Measurements from ENCODE around the gene LRRC36. TPM values are rescaled to one million over a fixed set of nuclear protein-coding genes. Genes with fewer than 3 reads are reported as not detected.
A peak's percentile ranks its signal among the peaks of the same experiment; 100 is the strongest.

Gene LRRC36
- polyA plus RNA-seq, 6 donors from 2014 or later, result 0.48 TPM; not detected in 5

DNA sequence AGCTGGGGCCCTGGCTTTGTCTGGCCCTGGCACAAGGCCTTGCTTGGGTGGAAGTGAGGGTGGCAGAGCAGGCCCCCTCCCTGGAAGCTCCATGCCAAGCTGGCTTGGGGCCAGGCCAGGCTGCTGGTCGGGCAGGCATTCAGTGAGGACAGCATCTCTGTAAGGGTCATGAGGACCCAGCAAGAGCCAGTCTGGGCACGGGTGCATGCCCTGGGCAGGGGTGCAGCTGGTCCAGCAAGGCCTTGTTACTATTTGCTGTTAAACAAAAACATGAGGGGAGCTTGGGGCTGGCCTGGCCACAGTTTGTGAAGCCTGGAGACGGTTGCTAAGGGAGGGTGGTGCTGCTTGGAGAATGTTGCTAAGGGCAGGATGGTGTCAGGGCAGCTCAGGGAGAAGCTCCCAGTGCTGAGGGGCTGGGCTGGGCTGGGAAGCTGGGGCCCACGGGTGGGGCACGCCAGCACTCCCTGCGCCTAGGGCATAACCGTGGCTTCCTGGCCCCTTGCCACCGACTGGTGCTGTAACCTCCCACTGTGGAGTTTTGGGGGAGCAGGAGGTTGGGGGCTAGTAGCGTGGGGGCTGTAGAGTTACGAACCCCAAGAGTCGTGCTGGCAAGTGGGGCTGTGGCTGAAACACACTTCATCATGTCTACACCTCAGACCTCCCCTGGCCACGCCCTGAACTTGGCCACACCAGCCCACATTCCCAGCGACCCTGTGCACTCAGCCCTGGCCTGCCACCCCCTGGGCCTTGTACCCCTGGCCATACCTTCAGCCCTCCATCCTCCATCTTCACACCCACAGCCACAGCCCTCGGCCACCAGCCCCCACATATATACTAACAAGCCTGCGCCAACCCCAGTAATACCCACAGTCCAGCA is 65.0 kb downstream of the LRRC36 start:
- Mint-ChIP-seq H3K4me3 (peak overlapping the region in 7 of 8 donors; percentile 15 to 76 (median 42)), H3K27me3 (peaks cover 16 to 56% (median 41%) of the 10 kb centered on the region in 3 donors), H3K36me3 (no peaks in the 10 kb centered on the region), H3K4me1 (peaks cover 22 to 35% (median 33%) of the 10 kb centered on the region in 3 donors), H3K27ac (peak overlapping the region in 4 of 6 donors; percentile 33 to 71 (median 42)), H3K9me3 (no peaks in the 10 kb centered on the region)
- DNase-seq (no peak), ATAC-seq (ENCODE audit: low read depth in 2 of 2) (no peak)

- Mint-ChIP-seq H3K4me1 (peaks cover 22 to 35% (median 33%) of the 10 kb centered on the region in 3 donors), H3K4me3 (peak overlapping the region in 6 of 8 donors; percentile 25 to 87 (median 47)), H3K9me3 (no peaks in the 10 kb centered on the region), H3K27me3 (peaks cover 16 to 56% (median 41%) of the 10 kb centered on the region in 3 donors), H3K36me3 (no peaks in the 10 kb centered on the region), H3K27ac (peak overlapping the region in 2 of 6 donors; percentile 48 to 71)
- DNase-seq (no peak), ATAC-seq (ENCODE audit: low read depth in 2 of 2) (no peak)
Measured at GRCh38 chr16:67392301-67393059, 65.9 kb downstream of the LRRC36 start.

DNA sequence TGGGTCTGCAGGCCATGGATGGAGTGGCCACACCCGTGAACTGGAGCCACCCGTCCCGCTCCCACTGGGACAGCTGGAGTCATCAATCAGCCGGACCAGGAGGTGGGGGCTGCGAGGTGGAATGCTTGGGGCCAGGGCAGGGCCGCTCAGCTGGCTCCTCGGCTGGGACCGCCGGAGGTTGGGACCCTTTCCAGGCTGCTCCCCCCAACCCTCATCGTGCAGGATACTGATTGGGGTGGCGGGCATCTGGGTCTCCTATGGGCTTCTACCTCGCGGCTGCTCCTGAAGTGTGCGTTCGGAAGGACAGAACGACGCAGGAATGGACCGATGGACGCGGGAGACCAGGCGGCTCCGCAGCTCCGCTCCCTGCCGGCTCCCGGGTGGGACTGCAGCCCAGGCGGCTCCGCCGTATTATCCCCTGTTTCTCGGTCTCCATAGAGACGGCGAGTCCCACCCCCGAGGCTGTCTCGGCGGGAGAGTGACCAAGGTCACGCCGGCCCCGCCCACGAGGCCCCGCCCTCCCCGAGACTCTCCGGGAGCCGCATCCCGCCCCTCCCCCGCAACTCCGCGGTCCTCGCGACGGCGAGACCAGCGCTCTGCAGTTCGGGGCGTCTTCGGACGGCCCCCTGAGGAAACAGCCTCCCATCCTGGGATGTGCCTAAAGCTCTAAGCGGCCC is 66.6 kb downstream of the LRRC36 start, which contains the start of gene TPPP3:
TSS of gene TPPP3 (minus strand) at position 388 of the 677 bp plus-strand sequence. CDS start 2,387 bp downstream, outside the sequence.
- Mint-ChIP-seq H3K4me1 (peaks cover 22 to 35% (median 33%) of the 10 kb centered on the region in 3 donors), H3K27ac (peak within 1 kb of the TSS in 4 of 6 donors; percentile 71 to 97 (median 78)), H3K4me3 (peak within 1 kb of the TSS; percentile 44 to 91 (median 85)), H3K36me3 (no peaks in the 10 kb centered on the region), H3K27me3 (peaks cover 16 to 58% (median 44%) of the 10 kb centered on the region in 3 donors), H3K9me3 (no peaks in the 10 kb centered on the region)
- ATAC-seq (ENCODE audit: low read depth in 2 of 2) (peak; percentile 41 to 52), DNase-seq (peak; percentile 21)

- no peaks in the 10 kb centered on the region for H3K9me3 Mint-ChIP-seq
- DNase-seq (no peak), ATAC-seq (ENCODE audit: low read depth in 2 of 2) (no peak)
- H3K27ac Mint-ChIP-seq, result peak overlapping the region in 2 of 6 donors; percentile 72 to 97
- no peaks in the 10 kb centered on the region for H3K36me3 Mint-ChIP-seq
- H3K4me1 Mint-ChIP-seq, result peaks cover 22 to 35% (median 33%) of the 10 kb centered on the region in 3 donors
- peaks cover 16 to 62% (median 47%) of the 10 kb centered on the region in 3 donors for H3K27me3 Mint-ChIP-seq
- peak overlapping the region; percentile 44 to 91 (median 85) for H3K4me3 Mint-ChIP-seq
Measured at GRCh38 chr16:67393788-67394154, 67.2 kb downstream of the LRRC36 start.

DNA sequence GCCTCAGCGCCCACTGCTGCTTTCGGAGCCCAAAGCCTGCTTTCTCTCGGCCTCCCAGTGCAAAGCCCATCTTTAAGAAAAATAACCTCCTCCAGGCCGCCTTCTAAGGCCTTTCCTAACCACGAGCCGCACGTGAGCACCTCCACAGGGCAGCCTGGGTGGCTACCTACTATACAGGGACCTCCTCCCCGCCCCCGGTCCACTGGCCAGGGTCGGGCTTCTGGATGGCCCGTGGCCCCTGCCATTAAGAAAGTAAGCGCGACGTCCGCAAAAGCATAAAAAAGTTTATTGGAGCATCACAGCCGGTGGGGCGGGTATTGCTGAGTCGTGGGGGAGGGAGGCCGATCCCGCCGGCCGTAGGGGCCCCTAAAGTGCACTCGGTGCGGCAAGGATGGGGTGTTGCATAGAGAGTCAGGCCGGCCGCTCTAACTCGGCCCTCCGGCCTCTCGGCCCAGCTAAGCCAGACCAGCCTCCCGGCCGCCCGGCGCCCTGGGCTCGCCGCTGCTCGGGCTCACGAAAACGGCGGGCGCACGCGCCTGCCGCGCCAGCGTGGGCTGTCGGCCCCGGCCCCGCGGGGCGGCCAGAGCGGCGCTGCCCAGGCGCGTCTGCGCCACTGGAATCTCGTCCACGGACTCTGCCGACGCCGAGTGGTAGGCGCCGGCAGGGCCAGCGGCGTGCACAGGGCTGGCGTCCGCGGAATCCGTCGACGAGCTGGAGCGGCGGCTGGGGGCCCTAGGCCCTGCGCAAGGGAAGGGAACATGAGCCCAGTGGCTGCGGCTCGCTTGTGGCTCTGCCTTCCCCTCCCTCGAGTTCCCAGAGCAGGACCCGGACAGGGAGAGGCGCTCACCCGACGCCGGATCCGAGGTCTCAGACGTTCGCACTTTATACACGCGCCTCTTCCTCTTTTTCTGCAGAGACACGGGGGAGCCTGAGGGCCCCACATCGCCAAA is 67.8 kb downstream of the LRRC36 start:
- peaks cover 16 to 62% (median 47%) of the 10 kb centered on the region in 3 donors for H3K27me3 Mint-ChIP-seq
- DNase-seq, result peak; percentile 27
- ATAC-seq (ENCODE audit: low read depth in 2 of 2), result peak; percentile 61 to 67
- H3K4me3 Mint-ChIP-seq, result peak overlapping the region; percentile 44 to 91 (median 85)
- H3K27ac Mint-ChIP-seq, result peak overlapping the region in 3 of 6 donors; percentile 72 to 97 (median 83)
- peaks cover 21 to 35% (median 33%) of the 10 kb centered on the region in 3 donors for H3K4me1 Mint-ChIP-seq
- H3K36me3 Mint-ChIP-seq, result no peaks in the 10 kb centered on the region
- no peaks in the 10 kb centered on the region for H3K9me3 Mint-ChIP-seq

- Mint-ChIP-seq H3K4me1 (peaks cover 18 to 34% (median 30%) of the 10 kb centered on the region in 3 donors), H3K4me3 (peak overlapping the region; percentile 20 to 73 (median 56)), H3K9me3 (no peaks in the 10 kb centered on the region), H3K27ac (no peak overlapping the region), H3K36me3 (no peaks in the 10 kb centered on the region), H3K27me3 (peaks cover 16 to 62% (median 47%) of the 10 kb centered on the region in 3 donors)
- ATAC-seq (ENCODE audit: low read depth in 2 of 2), result no peak
- DNase-seq, result no peak
Measured at GRCh38 chr16:67395105-67395457, 68.5 kb downstream of the LRRC36 start.

GRCh38 chr16:67395458-67396158 is 69.0 kb downstream of the LRRC36 start:
- Mint-ChIP-seq H3K4me3 (peak overlapping the region in 4 of 8 donors; percentile 19 to 73 (median 38)), H3K36me3 (no peaks in the 10 kb centered on the region), H3K9me3 (no peaks in the 10 kb centered on the region), H3K4me1 (peaks cover 13 to 29% (median 24%) of the 10 kb centered on the region in 3 donors), H3K27ac (peak overlapping the region in 1 of 6 donors; percentile 59), H3K27me3 (peaks cover 16 to 58% (median 47%) of the 10 kb centered on the region in 3 donors)
- ATAC-seq (ENCODE audit: low read depth in 2 of 2) (no peak), DNase-seq (no peak)

GRCh38 chr16:67396159-67397035 is 69.8 kb downstream of the LRRC36 start:
- peaks cover 10 to 21% (median 19%) of the 10 kb centered on the region in 3 donors for H3K4me1 Mint-ChIP-seq
- H3K4me3 Mint-ChIP-seq, result no peak overlapping the region
- H3K9me3 Mint-ChIP-seq, result no peaks in the 10 kb centered on the region
- H3K36me3 Mint-ChIP-seq, result no peaks in the 10 kb centered on the region
- peaks cover 16 to 50% (median 44%) of the 10 kb centered on the region in 3 donors for H3K27me3 Mint-ChIP-seq
- ATAC-seq (ENCODE audit: low read depth in 2 of 2), result no peak
- no peak overlapping the region for H3K27ac Mint-ChIP-seq
- no peak for DNase-seq

DNA sequence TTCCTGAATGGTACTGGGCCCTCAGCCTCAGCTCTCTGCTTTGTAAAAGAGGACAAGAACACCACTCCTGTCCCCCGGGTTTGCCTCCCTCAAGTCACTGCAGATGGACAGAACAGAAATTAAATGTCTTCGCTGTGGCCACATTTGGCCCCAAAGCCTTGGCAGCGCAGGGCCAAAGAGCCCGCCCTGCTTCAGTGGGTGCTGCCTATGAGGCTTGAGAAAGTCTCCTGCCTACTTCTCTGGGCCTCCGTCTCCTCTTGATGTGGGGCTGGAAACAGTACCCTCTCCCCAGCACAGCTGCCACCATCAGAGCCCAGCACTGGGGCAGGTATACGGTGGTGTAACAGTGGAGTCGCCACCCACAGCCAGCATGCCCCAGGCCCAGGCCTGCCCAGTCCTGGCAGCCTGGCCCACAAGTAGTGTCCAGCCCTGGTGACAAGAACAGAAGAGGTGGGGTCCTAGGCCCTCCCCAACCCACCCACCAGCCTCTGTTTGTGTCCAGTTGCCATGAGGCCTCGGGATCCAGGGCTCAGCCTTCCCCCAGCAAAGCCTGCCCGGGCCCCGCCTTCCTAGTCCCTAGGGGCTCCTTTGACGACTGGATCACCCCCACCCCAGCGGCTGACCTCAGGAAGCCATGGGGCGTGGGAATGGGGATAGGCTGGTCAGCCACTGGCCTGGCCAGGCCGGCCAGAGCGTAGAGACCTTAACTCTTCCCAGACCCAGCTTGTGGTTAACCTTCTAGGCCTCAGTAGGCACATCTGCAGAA is 70.6 kb downstream of the LRRC36 start:
- DNase-seq (no peak), ATAC-seq (ENCODE audit: low read depth in 2 of 2) (no peak)
- peak overlapping the region in 1 of 8 donors; percentile 19 for H3K4me3 Mint-ChIP-seq
- peaks cover 20 to 48% (median 43%) of the 10 kb centered on the region in 3 donors for H3K27me3 Mint-ChIP-seq
- H3K9me3 Mint-ChIP-seq, result no peaks in the 10 kb centered on the region
- H3K36me3 Mint-ChIP-seq, result no peaks in the 10 kb centered on the region
- H3K4me1 Mint-ChIP-seq, result peaks cover 10 to 21% (median 14%) of the 10 kb centered on the region in 3 donors
- H3K27ac Mint-ChIP-seq, result no peak overlapping the region

DNA sequence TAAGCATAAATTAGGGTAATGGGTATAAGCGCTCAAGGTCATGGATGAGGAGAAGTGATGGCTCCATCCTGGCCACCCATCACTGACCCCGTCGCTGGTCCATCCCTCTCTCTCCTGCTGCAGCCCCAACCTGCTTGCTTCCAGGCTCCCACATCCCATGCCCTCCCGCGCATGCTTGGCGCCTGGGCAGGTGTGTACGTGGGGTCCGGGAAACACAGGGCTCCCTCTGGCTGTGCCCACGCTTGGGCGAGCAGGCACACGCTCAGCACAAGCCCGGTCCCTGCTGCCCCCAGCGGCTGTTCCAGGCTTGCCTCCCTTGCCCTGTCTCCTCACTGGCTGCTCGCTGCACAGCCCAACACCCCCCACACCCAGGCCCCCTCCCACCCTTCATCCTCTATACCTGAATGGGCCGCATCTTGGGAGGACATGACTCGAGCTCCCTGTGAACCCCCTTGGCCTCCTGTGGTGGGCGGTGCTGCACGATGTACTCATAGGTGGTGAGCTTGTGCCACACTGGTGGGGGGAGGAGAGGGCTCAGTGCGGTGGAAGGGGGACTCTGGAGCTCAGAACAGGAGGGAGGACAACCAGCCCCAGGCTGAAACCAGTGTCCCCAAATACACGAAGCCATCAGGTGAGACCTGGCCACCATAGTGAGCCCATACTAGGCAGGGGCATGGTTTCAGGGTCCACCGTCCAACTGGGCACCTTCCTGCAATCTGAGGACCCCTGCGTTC is 71.4 kb downstream of the LRRC36 start:
- no peak for DNase-seq
- no peaks in the 10 kb centered on the region for H3K9me3 Mint-ChIP-seq
- no peaks in the 10 kb centered on the region for H3K36me3 Mint-ChIP-seq
- H3K4me1 Mint-ChIP-seq, result peaks cover 7 to 16% (median 9%) of the 10 kb centered on the region in 3 donors
- H3K27me3 Mint-ChIP-seq, result peaks cover 15 to 44% (median 42%) of the 10 kb centered on the region in 3 donors
- no peak overlapping the region for H3K4me3 Mint-ChIP-seq
- no peak for ATAC-seq (ENCODE audit: low read depth in 2 of 2)
- H3K27ac Mint-ChIP-seq, result no peak overlapping the region

Measured in naive B cell (primary cell).